ENCODE measurements around the gene CD22.

- TF ChIP-seq CTCF (IDR thresholded peaks at IDR 0.05; ENCODE audit: low read depth, low read length) (no peak), POLR2A (IDR thresholded peaks at IDR 0.05; ENCODE audit: extremely low read depth, insufficient read length) (no peak), MAX (IDR thresholded peaks at IDR 0.05; ENCODE audit: low read depth, low read length) (no peak)
Observed at GRCh38 chr19:35287713-35288112, 41.3 kb upstream of the CD22 start.
